GM19395 (cell line): Measurements from ENCODE around the gene RARG.

Experiments used
- ATAC-seq: cut with Tn5 transposase; IDR thresholded peaks from one replicate; pipeline ENCODE4 v1.9.1; 2021; ENCODE audit warnings: mild to moderate bottlenecking, moderate library complexity; ENCODE audit not compliant: unreplicated experiment

RARG gene

GRCh38 chr12:53224061-53224896, 7.7 kb downstream of the RARG start:
- no peak for ATAC-seq

- no peak for ATAC-seq
These were observed 8.5 kb downstream of the RARG start for GRCh38 chr12:53223389-53224060.

- no peak for ATAC-seq
These were observed 9.2 kb downstream of the RARG start for GRCh38 chr12:53222806-53223261.

GRCh38 chr12:53222170-53222721, 9.8 kb downstream of the RARG start:
- ATAC-seq: no peak

- ATAC-seq: peak; percentile 11
These were observed 10.6 kb downstream of the RARG start for GRCh38 chr12:53221203-53222080.

- peak; percentile 58 for ATAC-seq
These were observed 11.3 kb downstream of the RARG start for GRCh38 chr12:53220694-53221202.

- peak; percentile 43 for ATAC-seq
These were observed 11.9 kb downstream of the RARG start for GRCh38 chr12:53219956-53220693.

- peak; percentile 23 for ATAC-seq
These were observed 12.6 kb downstream of the RARG start for GRCh38 chr12:53219292-53219955.

GRCh38 chr12:53218551-53219291, 13.3 kb downstream of the RARG start:
- no peak for ATAC-seq

- no peak for ATAC-seq
These were observed 14.1 kb downstream of the RARG start for GRCh38 chr12:53217931-53218307.

- ATAC-seq: no peak
These were observed 14.7 kb downstream of the RARG start for GRCh38 chr12:53217051-53217930.

GRCh38 chr12:53215497-53215896, 16.5 kb downstream of the RARG start:
- ATAC-seq: no peak

- ATAC-seq: no peak
These were observed 17.1 kb downstream of the RARG start for GRCh38 chr12:53214687-53215455.

GRCh38 chr12:53214221-53214620, 17.8 kb downstream of the RARG start:
- ATAC-seq: no peak

- no peak for ATAC-seq
These were observed 18.7 kb downstream of the RARG start for GRCh38 chr12:53213348-53213747.

- ATAC-seq: no peak
These were observed 19.1 kb downstream of the RARG start for GRCh38 chr12:53212931-53213330.
